GM12878 (cell line): ENCODE data around the gene EXOSC6. TPM values are rescaled to one million over a fixed set of nuclear protein-coding genes. Genes with fewer than 3 reads are reported as not detected.

Source experiments
- ATAC-seq: fragments of 200-7000 bp; cut with Tn5 transposase; 3 replicates; pipeline ENCODE4 v1.9.1; 2020; ENCODE audit warnings: mild to moderate bottlenecking, moderate library complexity
- BruUV-seq: library from RNA; stranded (reverse); fragments of 400-500 nt; replicated peaks from 2 replicates; lab custom pipeline; 2021; lab: Mats Ljungman, UMichigan
- CTCF ChIA-PET: fragments of 300-600 bp; sonication (Branson Sonifier 250); formaldehyde crosslinking; extraction: SDS; loops from one replicate; lab custom pipeline; 2021; ENCODE audit warnings: inconsistent platforms; lab: Yijun Ruan, JAX
- POLR2A ChIA-PET: fragments of 350-600 bp; formaldehyde crosslinking; extraction: SDS; loops from one replicate; lab custom pipeline; 2021; ENCODE audit warnings: inconsistent platforms; lab: Charles Lee
- RAD21 ChIA-PET: fragments of 300-600 bp; sonication (Branson Sonifier 250); formaldehyde crosslinking; loops from one replicate; lab custom pipeline; 2023; ENCODE audit warnings: antibody characterized with exemption; ENCODE audit not compliant: unreplicated experiment; lab: Charles Lee
- SMC1A ChIA-PET: fragments of 300-600 bp; sonication (Branson Sonifier 250); formaldehyde crosslinking; loops from one replicate; lab custom pipeline; 2023; ENCODE audit not compliant: unreplicated experiment, uncharacterized antibody; lab: Charles Lee
- DNase-seq: peaks from one replicate; pipeline ENCODE4 v3.0.0-alpha.2; 2011; ENCODE audit warnings: low read depth, low spot score
- FAIRE-seq: peaks from 3 replicates; lab custom pipeline; 2011; peaks lifted over from hg19 to GRCh38; lab: Jason Lieb, UNC
- H2AFZ ChIP-seq: 2 replicates; pipeline ENCODE4 v1.6.0; 2011; ENCODE audit warnings: low read depth, low read length, control low read depth; ENCODE audit not compliant: control insufficient read depth
- H3K27ac ChIP-seq: 2 replicates; pipeline ENCODE4 v1.5.1; 2011; ENCODE audit warnings: control low read depth; ENCODE audit not compliant: control insufficient read depth, insufficient read depth
- H3K27me3 ChIP-seq, 2 experiments: replicated peaks in 1 of 2; 2 replicates each; pipeline versions ENCODE4 v1.6.0 to v1.6.1; 2011; ENCODE audit warnings: low read length in 1 of 2; ENCODE audit not compliant: control insufficient read depth in 2 of 2, insufficient read depth in 2 of 2
- H3K36me3 ChIP-seq, 2 experiments: 2 replicates each; pipeline ENCODE4 v1.5.1; 2011; ENCODE audit warnings: low read length in 1 of 2; ENCODE audit not compliant: control insufficient read depth in 2 of 2, insufficient read depth in 2 of 2
- H3K4me1 ChIP-seq: 2 replicates; pipeline ENCODE4 v1.6.1; 2011; ENCODE audit warnings: mild to moderate bottlenecking, low read length, moderate library complexity, mixed read lengths; ENCODE audit not compliant: control insufficient read depth, insufficient read depth
- H3K4me2 ChIP-seq: 2 replicates; pipeline ENCODE4 v1.6.0; 2011; ENCODE audit warnings: control low read depth; ENCODE audit not compliant: control insufficient read depth, insufficient read depth
- H3K4me3 ChIP-seq: fragments of 200-600 bp; sonication (generic); 2 replicates; pipeline ENCODE4 v1.5.1; 2016
- H3K79me2 ChIP-seq: 2 replicates; pipeline ENCODE4 v1.6.0; 2011; ENCODE audit warnings: low read length; ENCODE audit not compliant: control insufficient read depth, insufficient read depth
- H3K9ac ChIP-seq: 2 replicates; pipeline ENCODE4 v1.8.0; 2011; ENCODE audit warnings: low read length, control low read depth, mixed read lengths; ENCODE audit not compliant: control insufficient read depth, insufficient read depth
- H3K9me3 ChIP-seq: replicated peaks from 3 replicates; pipeline ENCODE4 v1.5.1; 2011; ENCODE audit warnings: mild to moderate bottlenecking, low read length; ENCODE audit not compliant: control insufficient read depth, insufficient read depth
- H4K20me1 ChIP-seq: 2 replicates; pipeline ENCODE4 v1.6.0; 2011; ENCODE audit not compliant: control insufficient read depth, insufficient read depth
- ASH2L ChIP-seq: fragments of 300-600, 200-600 bp; sonication (generic); IDR thresholded peaks from 2 replicates; pipeline ENCODE4 v1.6.1; 2017; ENCODE audit warnings: low read depth, mild to moderate bottlenecking, borderline replicate concordance
- BCL3 ChIP-seq: IDR thresholded peaks from 2 replicates; pipeline ENCODE4 v1.6.1; 2011; ENCODE audit warnings: borderline replicate concordance, low read depth, mild to moderate bottlenecking, moderate library complexity, low read length; ENCODE audit not compliant: insufficient read depth, poor library complexity, severe bottlenecking
- ELK1 ChIP-seq: IDR thresholded peaks from 2 replicates; pipeline ENCODE4 v1.6.1; 2012; ENCODE audit warnings: low read depth, low read length, improper control_type of control experiment
- ETV6 ChIP-seq, 2 experiments: fragments of 450-650 bp in 1 of 2; IDR thresholded peaks in 1 of 2; conservative IDR thresholded peaks in 1 of 2; 2 replicates each; pipeline ENCODE4 v1.6.1; 2014; ENCODE audit warnings: antibody characterized with exemption in 1 of 2, borderline replicate concordance in 1 of 2, low read depth in 1 of 2, mild to moderate bottlenecking in 1 of 2, moderate library complexity in 1 of 2
- HDAC6 ChIP-seq: fragments of 200-600 bp; sonication (generic); IDR thresholded peaks from one replicate; pipeline ENCODE4 v1.8.0; 2017; ENCODE audit warnings: antibody characterized with exemption; ENCODE audit not compliant: unreplicated experiment
- IRF4 ChIP-seq: IDR thresholded peaks from 2 replicates; pipeline ENCODE4 v1.6.1; 2011; ENCODE audit warnings: low read depth, low read length
- LARP7 ChIP-seq: fragments of 450-650 bp; IDR thresholded peaks from 2 replicates; pipeline ENCODE4 v1.6.1; 2017; ENCODE audit warnings: mild to moderate bottlenecking
- MAX ChIP-seq: IDR thresholded peaks from 2 replicates; pipeline ENCODE4 v1.6.1; 2012; ENCODE audit warnings: low read depth, low read length, improper control_type of control experiment
- MYB ChIP-seq: fragments of 150-350 bp; IDR thresholded peaks from 2 replicates; pipeline ENCODE4 v1.6.1; 2014; ENCODE audit warnings: mild to moderate bottlenecking, low read depth, low read length, borderline replicate concordance
- MYC ChIP-seq: IDR thresholded peaks from 2 replicates; pipeline ENCODE4 v1.6.1; 2011; ENCODE audit warnings: mild to moderate bottlenecking, low read length, moderate library complexity, inconsistent platforms; ENCODE audit not compliant: insufficient read depth, insufficient replicate concordance, insufficient read length, severe bottlenecking
- POLR2AphosphoS5 ChIP-seq: IDR thresholded peaks from 2 replicates; pipeline ENCODE4 v1.6.1; 2011; ENCODE audit warnings: mild to moderate bottlenecking, low read length, inconsistent platforms
- REST ChIP-seq: IDR thresholded peaks from 2 replicates; pipeline ENCODE4 v1.6.1; 2012; ENCODE audit warnings: mild to moderate bottlenecking, low read depth, low read length
- SREBF1 ChIP-seq: IDR thresholded peaks from 2 replicates; pipeline ENCODE4 v1.6.1; 2012; ENCODE audit warnings: mild to moderate bottlenecking, low read length
- USF1 ChIP-seq: IDR thresholded peaks from 2 replicates; pipeline ENCODE4 v1.6.1; 2011; ENCODE audit warnings: borderline replicate concordance, low read depth, mild to moderate bottlenecking, moderate library complexity, mixed read lengths, low read length; ENCODE audit not compliant: insufficient read depth; ENCODE audit errors: extremely low read length
- ZNF274 ChIP-seq: IDR thresholded peaks from one replicate; pipeline ENCODE4 v1.8.0; 2011; ENCODE audit not compliant: insufficient read length, insufficient read depth
- WGBS: methylation state at CpG from one replicate; pipeline ENCODE4 v1.1.6; 2016; ENCODE audit warnings: low lambda C conversion rate; ENCODE audit not compliant: insufficient replicate concordance, insufficient coverage; ENCODE audit errors: missing lambda C conversion rate; 5-methylcytosine and 5-hydroxymethylcytosine counted together
- in situ Hi-C: fragments of 300-500 bp; cut with MboI; formaldehyde crosslinking; loops from 9 replicates; pipeline ENCODE4 v1.14.3; 2018; ENCODE audit warnings: mixed read lengths
- intact Hi-C: fragments of 100-400 bp; cut with micrococcal nuclease; formaldehyde crosslinking; loops from one replicate; pipeline ENCODE4 v1.14.2; 2022; ENCODE audit not compliant: unreplicated experiment
- polyA plus RNA-seq, 11 experiments: library from polyadenylated mRNA; depleted of rRNA in 4 of 11; unstranded in 6 of 11; stranded (reverse) in 5 of 11; fragments of >200 nt; fragmentation: Nextera tagmentation in 4 of 11; fragmentation: Illumina TruSeq in 1 of 11; extraction: Ambion mirVana in 4 of 11; extraction: Trizol in 1 of 11; gene quantifications; 1 replicate in 1 of 11; 2 replicates in 10 of 11; pipeline versions ENCODE4 v1.2.1 to v1.2.3, GENCODE V29; 2011 to 2016; ENCODE audit warnings: inconsistent platforms in 2 of 11, missing spikeins in 2 of 11, low read depth in 1 of 11
- total RNA-seq, 4 experiments: library from RNA; depleted of rRNA in 3 of 4; stranded (reverse); fragments of >200 nt in 3 of 4; fragmentation: Illumina TruSeq in 1 of 4; extraction: Trizol in 1 of 4; gene quantifications; 2 replicates each; pipeline versions ENCODE4 v1.2.1 to v1.2.3, GENCODE V29; 2013 to 2021

EXOSC6 gene
- total and polyA plus RNA-seq, 10 of the 15 experiments (the other 5 are each of a cell fraction or from before 2014, with no cell fraction given): 8.2 to 27.5 (median 14.5) TPM

GRCh38 chr16:70254180-70254964 is 2.6 kb upstream of the EXOSC6 start:
- Histone ChIP-seq H3K27ac (no peak overlapping the region), H3K4me3 (no peak overlapping the region), H2AFZ (no peak overlapping the region), H4K20me1 (no peaks in the 10 kb centered on the region), H3K9ac (no peak overlapping the region), H3K79me2 (peaks cover 20% of the 10 kb centered on the region), H3K9me3 (no peaks in the 10 kb centered on the region), H3K4me1 (no peaks in the 10 kb centered on the region), H3K27me3 (no peaks in the 10 kb centered on the region), H3K36me3 (peaks cover 27 to 39% of the 10 kb centered on the region in 2 experiments), H3K4me2 (no peak overlapping the region)
- 91% methylated on average over 7 of the region's 9 CpGs for WGBS
- POLR2A ChIA-PET: interaction anchor here (0.8 kb wide), 1 partner anchor 31 kb away, joined by 4 read pairs; no protein-coding TSS in a partner anchor
- no peak for DNase-seq
- in situ Hi-C loops (no loop called here), intact Hi-C loops (loop anchor here (10.0 kb wide), 1 partner anchor 90 kb away; no protein-coding TSS in a partner anchor)
- BruUV-seq: no TSS peak
- CTCF ChIA-PET: interaction anchor here (1.3 to 3.2 kb wide), 2 partner anchors 8 to 92 kb away, joined by 3 to 13 read pairs; partner anchors contain the start of gene DDX19A
- no peak for ATAC-seq
- no peak for FAIRE-seq
- RAD21 ChIA-PET: no interaction called here
- SMC1A ChIA-PET: no interaction called here
- TF ChIP-seq POLR2AphosphoS5 (no peak), ZNF274 (no peak), USF1 (no peak), REST (no peak), SREBF1 (no peak), ELK1 (no peak), HDAC6 (no peak), MAX (no peak), MYC (no peak), MYB (no peak), BCL3 (no peak), IRF4 (no peak), ASH2L (no peak), LARP7 (no peak), ETV6 (conservative IDR thresholded peaks at IDR 0.05 in 1 of 2, IDR thresholded peaks at IDR 0.05 in 1 of 2; ENCODE audit: borderline replicate concordance in 1 of 2, low read depth in 1 of 2) (no peak)
